Pancreas (tissue), 10 donors: ENCODE data around the gene NDUFB10. TPM values are rescaled to one million over a fixed set of nuclear protein-coding genes. Genes with fewer than 3 reads are reported as not detected.

ENCODE experiments used
- ATAC-seq, 4 donors: fragments of 200-7000 bp; cut with Tn5 transposase; one replicate each; pipeline versions ENCODE4 v1.8.0 to v1.9.1; 2020; ENCODE audit warnings: mild to moderate bottlenecking in 4 of 4, moderate library complexity in 4 of 4
- DNase-seq, 6 donors: peaks; one replicate each; pipeline ENCODE4 v3.0.0-alpha.2; 2020
- FAIRE-seq: peaks from 2 replicates; lab custom pipeline; 2012; peaks lifted over from hg19 to GRCh38; lab: Jason Lieb, UNC
- H3K27ac ChIP-seq, 4 donors: fragments of 200-600 bp; sonication (generic); 1 replicate in 3 of 4; 2 replicates in 1 of 4; pipeline versions ENCODE4 v1.5.0 to v1.8.0; 2020
- H3K27me3 ChIP-seq, 4 donors: fragments of 200-600 bp; one replicate each; pipeline ENCODE4 v1.8.0; 2021
- H3K36me3 ChIP-seq, 3 donors: fragments of 200-600 bp; sonication (generic) in 1 of 3; one replicate each; pipeline versions ENCODE4 v1.5.0 to v1.8.0; 2020 to 2021
- H3K4me1 ChIP-seq, 3 donors: fragments of 200-600 bp; one replicate each; pipeline ENCODE4 v1.8.0; 2021
- H3K4me3 ChIP-seq, 4 donors: fragments of 200-600 bp; sonication (generic) in 2 of 4; one replicate each; pipeline versions ENCODE4 v1.5.0 to v1.8.0; 2020 to 2021
- H3K9me3 ChIP-seq, 4 donors: fragments of 200-600 bp; one replicate each; pipeline ENCODE4 v1.8.0; 2021
- CTCF ChIP-seq, 4 donors: fragments of 200-600 bp; sonication (generic) in 3 of 4; IDR thresholded peaks; one replicate each; pipeline versions ENCODE4 v1.5.0 to v1.8.0; 2021; ENCODE audit warnings: antibody characterized with exemption in 4 of 4
- WGBS, 2 donors: extraction: QIAGEN DNeasy Blood & Tissue Kit; methylation state at CpG; one replicate each; pipeline ENCODE4 v1.1.7; 2013; 5-methylcytosine and 5-hydroxymethylcytosine counted together
- intact Hi-C, 3 donors: fragments of 100-400 bp; cut with DNase I; formaldehyde crosslinking; loops; one replicate each; pipeline versions ENCODE4 v1.11.1 to v1.14.2; 2022
- polyA plus RNA-seq, 2 donors: library from polyadenylated mRNA; stranded (reverse); fragments of 200-250 nt; gene quantifications; one replicate each; pipeline ENCODE4 v1.2.3, GENCODE V29; 2013
- total RNA-seq, 6 donors: library from RNA; stranded (reverse); fragmentation: NEBNext Ultra II Directional in 4 of 6; extraction: Animal tissue kit (Norgen Biotek cat#: 25700) in 4 of 6; gene quantifications; one replicate each; pipeline versions ENCODE4 v1.2.1 to v1.2.4, GENCODE V29; 2021 to 2023
- donor health status: healthy with polysubstance abuse.
- donor health status: DM: no; HTN: no; CAD: no; lungs with moderate emphysema.
- donor health status: DM: no; HTN: no; CAD: no.
- donor health status: control.
- donor health status: control.
- donor health status: Bipolar disorder and iron deficiency.
- donor health status: DM: yes; HTN: yes; CAD: no.
- donor health status: DM: no; HTN: no; CAD: no.
- donor health status: DM: no; HTN: no; CAD: no.
- donor health status: DM: yes; HTN: yes; CAD: no.

The NDUFB10 gene
- total and polyA plus RNA-seq, 8 donors: 54.0 to 108 (median 65.9) TPM

DNA sequence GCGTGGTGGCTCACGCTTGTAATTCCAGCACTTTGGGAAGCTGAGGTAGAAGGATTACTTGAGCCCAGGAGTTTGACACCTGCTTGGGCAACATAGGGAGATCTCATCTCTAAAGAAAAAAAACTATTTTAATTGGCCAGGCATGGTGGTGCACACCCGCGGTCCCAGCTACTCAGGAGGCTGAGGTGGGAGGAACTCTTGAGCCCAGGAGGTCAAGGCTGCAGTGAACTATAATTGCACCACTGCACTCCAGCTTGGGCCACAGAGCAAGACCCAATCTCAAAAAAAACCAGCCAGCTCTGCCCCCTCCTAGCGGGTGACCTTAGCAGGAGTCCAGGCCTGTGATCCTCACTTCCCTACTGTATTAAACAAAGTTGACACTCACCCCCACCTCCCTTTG is 35.2 kb upstream of the NDUFB10 start:
- no peak for TF ChIP-seq CTCF (IDR thresholded peaks at IDR 0.05)
- peaks cover 0 to 2% (median 0%) of the 10 kb centered on the region in 4 donors for H3K27me3 ChIP-seq
- no peak overlapping the region for H3K27ac ChIP-seq
- H3K4me3 ChIP-seq: no peak overlapping the region
- H3K4me1 ChIP-seq: peaks cover 0 to 1% (median 0%) of the 10 kb centered on the region in 3 donors
- intact Hi-C loops: loop anchor here in 1 of 3 donors (5.0 kb wide), 1 partner anchor 57 kb away; no protein-coding TSS in a partner anchor
- 71 to 77% methylated on average over 5 of the region's 5 CpGs for WGBS, 2 donors
- DNase-seq: no peak
- H3K9me3 ChIP-seq: no peaks in the 10 kb centered on the region
- H3K36me3 ChIP-seq: no peaks in the 10 kb centered on the region
- no peak for FAIRE-seq
- no peak for ATAC-seq

DNA sequence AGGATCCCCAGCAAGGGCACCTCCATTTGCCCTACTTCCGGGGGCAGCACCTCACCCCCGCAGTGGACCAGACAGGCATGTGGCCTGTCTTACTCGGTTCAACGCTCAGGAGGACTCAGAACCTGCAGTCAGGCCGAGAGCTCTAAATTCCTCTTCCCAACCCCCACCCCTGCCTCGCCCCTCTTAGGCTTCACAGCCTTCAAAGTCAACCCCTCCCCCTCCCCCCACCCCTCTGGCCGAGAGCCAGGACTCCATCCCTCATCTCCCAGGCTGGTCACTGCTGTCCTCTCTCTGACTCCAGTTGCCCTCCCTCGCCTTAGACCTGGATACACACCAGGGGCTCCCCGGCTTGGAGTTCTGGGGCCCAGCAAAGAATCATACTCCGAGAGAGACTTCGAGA is 33.1 kb upstream of the NDUFB10 start:
- H3K4me3 ChIP-seq: no peak overlapping the region
- H3K9me3 ChIP-seq: no peaks in the 10 kb centered on the region
- no peak overlapping the region for H3K27ac ChIP-seq
- peaks cover 0 to 4% (median 0%) of the 10 kb centered on the region in 3 donors for H3K4me1 ChIP-seq
- no peak for FAIRE-seq
- H3K36me3 ChIP-seq: no peaks in the 10 kb centered on the region
- H3K27me3 ChIP-seq: no peaks in the 10 kb centered on the region
- 65 to 71% methylated on average over 11 of the region's 11 CpGs for WGBS, 2 donors
- no peak for TF ChIP-seq CTCF (IDR thresholded peaks at IDR 0.05)
- intact Hi-C loops: no loop called here
- no peak for DNase-seq
- no peak for ATAC-seq

DNA sequence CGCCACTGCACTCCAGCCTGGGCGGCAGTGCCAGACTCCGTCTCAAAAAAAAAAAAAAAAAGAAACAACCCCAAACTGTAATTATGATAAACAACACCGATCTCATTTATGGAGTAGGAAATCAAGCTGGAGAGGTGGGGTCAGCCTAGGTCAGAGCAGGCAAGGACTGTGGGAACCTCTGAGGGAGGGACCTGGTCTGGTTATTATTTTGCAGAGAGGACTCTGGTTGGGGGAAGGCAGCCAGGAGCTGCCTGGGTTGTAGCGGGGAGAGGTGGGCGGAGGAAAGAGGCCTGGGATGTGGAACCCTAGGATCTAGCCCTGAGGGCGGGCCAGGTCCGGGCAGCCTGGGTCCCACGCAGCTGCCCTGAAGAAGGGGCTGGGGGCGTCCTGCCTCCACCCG is 30.2 kb upstream of the NDUFB10 start:
- no peak for TF ChIP-seq CTCF (IDR thresholded peaks at IDR 0.05)
- peak overlapping the region; percentile 29 to 66 (median 42) for H3K27ac ChIP-seq
- H3K4me1 ChIP-seq: peaks cover 0 to 4% (median 0%) of the 10 kb centered on the region in 3 donors
- WGBS, 2 donors: 16% methylated on average over 9 to 11 of the region's 11 CpGs
- FAIRE-seq (no peak), DNase-seq (no peak), ATAC-seq (peak; percentile 34 to 37 (median 36))
- H3K9me3 ChIP-seq: no peaks in the 10 kb centered on the region
- no peaks in the 10 kb centered on the region for H3K27me3 ChIP-seq
- peak overlapping the region; percentile 27 to 57 (median 35) for H3K4me3 ChIP-seq
- H3K36me3 ChIP-seq: no peaks in the 10 kb centered on the region
- intact Hi-C loops: no loop called here

GRCh38 chr16:1929578-1930337 is 29.6 kb upstream of the NDUFB10 start:
- DNase-seq (peak; percentile 82 to 99 (median 94)), FAIRE-seq (no peak), ATAC-seq (peak; percentile 84 to 95 (median 88))
- no peaks in the 10 kb centered on the region for H3K9me3 ChIP-seq
- peaks cover 0 to 4% (median 0%) of the 10 kb centered on the region in 3 donors for H3K4me1 ChIP-seq
- 15 to 19% methylated on average over 59 to 70 of the region's 70 CpGs for WGBS, 2 donors
- H3K36me3 ChIP-seq: no peaks in the 10 kb centered on the region
- H3K4me3 ChIP-seq: peak overlapping the region; percentile 27 to 57 (median 35)
- peak overlapping the region; percentile 29 to 66 (median 42) for H3K27ac ChIP-seq
- intact Hi-C loops: no loop called here
- H3K27me3 ChIP-seq: no peaks in the 10 kb centered on the region
- peak; percentile 99 to 100 (median 100) for TF ChIP-seq CTCF (IDR thresholded peaks at IDR 0.05)

DNA sequence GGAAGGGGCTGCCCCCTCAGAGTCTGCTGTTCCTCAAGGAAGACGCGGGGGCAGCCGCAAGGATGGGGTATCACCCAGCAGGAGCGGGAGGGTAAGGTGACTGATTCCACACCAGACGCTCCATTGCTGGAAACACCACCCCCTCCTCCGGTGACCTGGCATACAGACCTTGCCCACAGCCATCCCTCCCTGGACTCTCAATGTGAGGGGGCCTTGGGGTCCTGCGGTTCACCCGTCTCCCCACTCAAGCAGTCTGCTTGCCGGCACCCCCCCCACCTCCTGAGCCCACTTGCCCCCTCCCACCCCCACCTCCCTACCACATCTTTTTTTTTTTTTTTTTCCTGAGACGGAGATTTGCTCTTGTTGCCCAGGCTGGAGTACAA is 29.0 kb upstream of the NDUFB10 start:
- no peak for DNase-seq
- no peak overlapping the region for H3K27ac ChIP-seq
- H3K9me3 ChIP-seq: no peaks in the 10 kb centered on the region
- no peaks in the 10 kb centered on the region for H3K27me3 ChIP-seq
- H3K36me3 ChIP-seq: no peaks in the 10 kb centered on the region
- TF ChIP-seq CTCF (IDR thresholded peaks at IDR 0.05): no peak
- FAIRE-seq: no peak
- ATAC-seq: no peak
- intact Hi-C loops: no loop called here
- H3K4me3 ChIP-seq: no peak overlapping the region
- peaks cover 0 to 4% (median 0%) of the 10 kb centered on the region in 3 donors for H3K4me1 ChIP-seq
- 81 to 85% methylated on average over 9 to 10 of the region's 10 CpGs for WGBS, 2 donors
